ENCODE results near the gene SLC12A8.

DNA sequence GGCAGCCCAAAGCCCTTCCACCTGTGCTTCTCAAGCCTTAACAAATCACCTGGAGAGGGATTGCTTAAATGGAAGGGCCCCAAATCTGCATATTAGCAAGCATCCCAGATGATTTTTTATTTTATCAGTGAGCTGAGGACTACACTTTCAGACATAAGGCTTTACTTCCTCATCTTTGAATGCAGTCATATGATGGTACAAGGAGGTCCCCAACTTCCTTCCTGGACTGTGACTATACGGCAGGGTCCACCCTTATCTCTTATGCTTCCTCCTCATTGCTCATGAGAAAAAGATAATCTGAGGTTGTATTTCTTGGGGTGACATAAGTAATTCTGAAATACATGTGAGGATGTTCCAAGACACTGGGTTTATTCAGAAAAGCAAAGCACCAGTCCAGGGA is 143.1 kb downstream of the SLC12A8 start:
- TF ChIP-seq, protein P1, sequence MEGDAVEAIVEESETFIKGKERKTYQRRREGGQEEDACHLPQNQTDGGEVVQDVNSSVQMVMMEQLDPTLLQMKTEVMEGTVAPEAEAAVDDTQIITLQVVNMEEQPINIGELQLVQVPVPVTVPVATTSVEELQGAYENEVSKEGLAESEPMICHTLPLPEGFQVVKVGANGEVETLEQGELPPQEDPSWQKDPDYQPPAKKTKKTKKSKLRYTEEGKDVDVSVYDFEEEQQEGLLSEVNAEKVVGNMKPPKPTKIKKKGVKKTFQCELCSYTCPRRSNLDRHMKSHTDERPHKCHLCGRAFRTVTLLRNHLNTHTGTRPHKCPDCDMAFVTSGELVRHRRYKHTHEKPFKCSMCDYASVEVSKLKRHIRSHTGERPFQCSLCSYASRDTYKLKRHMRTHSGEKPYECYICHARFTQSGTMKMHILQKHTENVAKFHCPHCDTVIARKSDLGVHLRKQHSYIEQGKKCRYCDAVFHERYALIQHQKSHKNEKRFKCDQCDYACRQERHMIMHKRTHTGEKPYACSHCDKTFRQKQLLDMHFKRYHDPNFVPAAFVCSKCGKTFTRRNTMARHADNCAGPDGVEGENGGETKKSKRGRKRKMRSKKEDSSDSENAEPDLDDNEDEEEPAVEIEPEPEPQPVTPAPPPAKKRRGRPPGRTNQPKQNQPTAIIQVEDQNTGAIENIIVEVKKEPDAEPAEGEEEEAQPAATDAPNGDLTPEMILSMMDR (IDR thresholded peaks at IDR 0.05; ENCODE audit: low read depth, low read length): no peak
- TF ChIP-seq POLR2A (IDR thresholded peaks at IDR 0.05; ENCODE audit: extremely low read depth, insufficient read length): no peak
- TF ChIP-seq, protein P2, sequence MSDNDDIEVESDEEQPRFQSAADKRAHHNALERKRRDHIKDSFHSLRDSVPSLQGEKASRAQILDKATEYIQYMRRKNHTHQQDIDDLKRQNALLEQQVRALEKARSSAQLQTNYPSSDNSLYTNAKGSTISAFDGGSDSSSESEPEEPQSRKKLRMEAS (IDR thresholded peaks at IDR 0.05; ENCODE audit: low read depth, low read length): no peak
- TF ChIP-seq MYC (IDR thresholded peaks at IDR 0.05; ENCODE audit: low read depth, low read length): no peak
